HG02840 (cell line): ENCODE measurements around the gene COL4A3.
A peak's percentile ranks its signal among the peaks of the same experiment; 100 is the strongest.

Source experiments
- ATAC-seq: cut with Tn5 transposase; IDR thresholded peaks from one replicate; pipeline ENCODE4 v1.9.1; 2021; ENCODE audit warnings: mild to moderate bottlenecking, moderate library complexity, moderate number of reproducible peaks; ENCODE audit not compliant: unreplicated experiment, low FRiP score

Gene COL4A3

GRCh38 chr2:227163998-227164762 is at the start of gene COL4A3, which contains the start of gene COL4A4:
COL4A3 (plus strand) TSS chr2:227164624; CDS start chr2:227164727, 103 bp downstream.
COL4A4 (minus strand) TSS chr2:227164205; CDS start chr2:227147483, 16,722 bp downstream.
- ATAC-seq: peak; percentile 45

- no peak for ATAC-seq
Observed at GRCh38 chr2:227115761-227116160, 48.7 kb upstream of the COL4A3 start.

- no peak for ATAC-seq
Observed at GRCh38 chr2:227117027-227117426, 47.4 kb upstream of the COL4A3 start.

DNA sequence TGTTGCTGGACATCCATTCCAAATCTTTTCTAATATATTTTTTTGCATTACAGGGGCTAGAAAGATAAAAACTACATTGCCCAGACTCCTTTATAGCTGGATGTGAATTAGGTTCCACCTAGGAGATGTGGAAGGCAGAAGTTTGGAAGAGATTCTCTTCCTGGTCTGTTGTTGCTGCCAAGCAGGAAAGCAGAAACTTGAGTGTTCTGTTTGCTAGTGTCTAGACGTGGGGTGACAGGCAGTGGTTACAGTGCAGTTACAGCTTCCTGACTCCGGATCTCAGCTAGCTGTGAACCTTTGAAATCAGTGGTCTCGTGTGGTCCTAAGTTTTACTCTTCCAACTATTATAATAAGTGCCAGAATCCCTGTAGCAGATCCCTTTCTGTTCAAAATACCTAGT is 46.6 kb upstream of the COL4A3 start:
- ATAC-seq: no peak

GRCh38 chr2:227118353-227118752 is 46.1 kb upstream of the COL4A3 start:
- ATAC-seq: no peak

DNA sequence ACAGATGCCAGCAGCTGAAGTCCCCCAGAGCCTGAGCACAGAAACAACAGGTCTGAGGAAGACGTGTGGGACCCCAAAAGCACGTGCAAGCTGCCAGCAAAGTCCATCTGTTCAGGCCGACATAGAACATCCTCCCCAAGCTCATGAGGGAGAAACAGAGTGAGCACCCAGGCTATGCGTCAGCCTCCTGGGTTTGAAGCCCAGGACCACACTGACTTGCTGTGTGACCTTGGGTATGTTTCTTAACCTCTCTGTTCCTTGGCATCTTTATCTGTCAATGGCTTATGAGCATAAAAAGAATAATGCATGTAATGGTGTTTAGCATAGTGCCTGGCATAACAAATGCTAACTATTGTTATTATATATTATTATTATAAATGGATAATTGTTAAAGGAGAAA is 40.7 kb upstream of the COL4A3 start:
- no peak for ATAC-seq

DNA sequence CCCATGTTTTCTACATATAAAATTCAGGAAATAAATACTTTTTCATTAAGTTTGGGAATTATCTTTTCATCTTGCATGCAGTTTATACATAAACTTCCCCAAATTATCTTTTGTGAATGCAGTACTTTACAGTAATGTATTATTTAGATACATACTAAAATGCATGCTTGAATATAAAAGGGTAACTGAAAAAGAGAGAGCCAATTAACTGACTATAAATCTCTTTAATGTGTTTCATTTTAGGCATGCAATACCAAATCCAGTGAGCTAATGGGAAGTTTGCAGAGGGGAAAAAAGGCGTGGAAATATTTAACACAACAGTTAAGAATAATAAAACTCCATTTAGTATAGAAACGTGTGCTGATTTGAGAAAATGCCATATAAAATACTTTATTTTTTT is 39.6 kb upstream of the COL4A3 start:
- ATAC-seq: no peak

DNA sequence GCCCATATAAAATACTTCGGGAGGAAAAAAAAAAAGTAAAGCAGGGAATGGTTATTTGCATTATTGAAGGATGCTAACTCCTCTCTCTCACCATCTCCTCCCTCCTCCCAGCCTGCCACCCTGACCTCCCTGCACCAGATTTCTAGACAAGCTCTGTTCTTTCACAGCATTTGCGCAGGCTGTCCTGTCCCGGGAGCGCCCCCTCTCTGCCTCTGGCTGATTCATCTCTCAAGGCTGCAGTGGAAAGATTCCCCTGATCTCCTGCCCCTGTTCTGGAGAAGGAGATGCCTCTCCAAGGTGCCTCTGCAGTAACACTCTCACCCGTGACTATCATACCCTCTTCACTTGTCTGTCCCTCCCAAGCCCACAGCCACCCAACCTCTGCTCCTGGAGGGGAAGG is 38.9 kb upstream of the COL4A3 start:
- ATAC-seq: no peak

GRCh38 chr2:227127201-227127600 is 37.2 kb upstream of the COL4A3 start:
- ATAC-seq: no peak

DNA sequence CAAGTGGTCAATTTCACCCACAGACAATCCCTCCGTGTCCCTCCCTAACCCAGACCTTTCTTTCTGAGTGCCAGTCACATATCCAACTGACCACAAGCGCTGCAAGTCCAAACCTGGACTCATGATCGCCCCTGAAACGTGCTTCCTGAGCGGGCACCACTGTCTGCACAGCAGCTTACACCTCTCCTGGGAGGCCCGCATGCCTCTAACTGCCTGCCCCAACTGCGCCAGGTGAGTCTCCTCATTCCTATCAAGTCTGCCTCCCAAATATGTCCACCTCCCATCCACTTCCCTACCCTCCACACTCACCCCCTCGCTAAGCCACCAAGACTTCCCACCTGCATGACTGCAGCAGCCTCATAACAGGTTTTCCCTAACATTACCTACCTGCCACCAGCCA is 33.8 kb upstream of the COL4A3 start:
- no peak for ATAC-seq

GRCh38 chr2:227132986-227133385 is 31.4 kb upstream of the COL4A3 start:
- ATAC-seq: no peak

DNA sequence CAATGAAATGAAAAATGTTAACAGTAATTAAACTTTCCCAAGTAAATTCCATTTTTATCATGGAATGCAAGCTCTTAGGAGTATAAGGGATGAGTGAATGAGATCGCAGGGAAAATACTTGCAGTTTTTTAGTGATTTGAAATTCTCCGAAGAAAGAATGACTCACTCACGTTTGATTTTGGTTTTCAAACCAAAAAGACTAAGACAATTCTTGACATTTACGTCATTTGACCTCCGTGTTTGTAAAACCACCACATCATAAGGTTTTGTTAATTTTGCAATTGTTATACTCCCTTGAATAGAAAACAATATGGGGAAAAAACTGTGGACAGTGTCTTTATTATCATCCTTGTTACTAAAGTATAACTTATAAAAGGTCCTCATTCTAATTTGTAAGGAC is 29.8 kb upstream of the COL4A3 start:
- no peak for ATAC-seq

DNA sequence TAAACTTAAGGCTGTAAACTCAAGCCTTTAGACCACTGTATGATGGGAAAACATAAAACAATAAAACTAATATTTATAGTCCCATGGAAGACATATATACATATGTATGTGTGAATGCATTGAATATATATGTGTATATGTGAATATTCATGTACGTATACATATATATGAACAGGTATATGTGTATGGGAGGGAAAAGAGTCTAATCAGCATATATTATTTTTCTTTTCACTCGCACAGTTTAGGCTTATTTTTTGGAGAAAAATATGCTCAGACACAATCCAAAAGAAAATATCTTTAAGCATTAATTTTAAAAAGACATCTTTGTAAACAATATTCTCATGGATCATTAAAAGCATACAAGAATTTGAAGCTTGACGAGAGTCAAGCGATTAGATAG is 23.1 kb upstream of the COL4A3 start:
- ATAC-seq: no peak

DNA sequence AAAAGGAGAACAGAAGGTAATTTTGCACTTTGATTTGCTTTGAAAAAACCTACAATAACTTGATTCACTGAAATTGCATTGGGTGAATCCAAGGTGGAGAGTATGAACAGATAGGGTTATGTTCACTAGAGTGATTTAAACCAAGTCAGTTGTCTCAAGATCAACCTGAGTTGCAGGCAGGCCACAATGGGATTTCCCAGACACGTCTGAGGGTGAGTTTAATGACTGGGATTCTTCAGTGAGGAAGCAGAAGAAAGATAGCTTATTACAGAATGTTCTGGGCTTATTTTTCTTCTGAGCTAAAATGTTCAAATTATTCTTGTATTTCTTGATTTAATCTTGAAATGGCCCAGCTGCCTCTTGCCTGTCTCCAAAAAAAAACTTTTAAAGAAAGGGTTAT is 20.5 kb upstream of the COL4A3 start:
- ATAC-seq: no peak

- no peak for ATAC-seq
Observed at GRCh38 chr2:227146456-227146855, 18.0 kb upstream of the COL4A3 start.

DNA sequence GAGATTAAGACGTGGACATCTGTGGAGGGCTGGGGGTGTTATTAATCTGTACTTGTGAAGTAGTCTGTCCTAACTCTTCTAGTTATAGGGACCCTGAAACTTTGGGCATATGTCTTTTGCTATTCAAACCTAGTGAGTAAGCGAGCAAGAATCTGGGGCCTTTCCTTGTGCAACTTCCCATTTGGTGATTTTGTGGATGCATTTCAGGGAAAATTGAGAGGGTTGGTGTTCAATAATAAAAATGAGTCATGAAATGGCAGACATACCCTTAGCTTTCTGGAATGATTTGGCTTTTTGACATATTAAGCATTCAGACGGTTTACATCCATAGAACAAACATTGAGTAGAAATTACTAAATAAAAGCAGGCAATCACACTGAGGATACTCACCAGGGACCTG is 17.4 kb upstream of the COL4A3 start:
- no peak for ATAC-seq

- no peak for ATAC-seq
Observed at GRCh38 chr2:227148106-227148505, 16.3 kb upstream of the COL4A3 start.

- no peak for ATAC-seq
Observed at GRCh38 chr2:227150222-227150936, 14.0 kb upstream of the COL4A3 start.

DNA sequence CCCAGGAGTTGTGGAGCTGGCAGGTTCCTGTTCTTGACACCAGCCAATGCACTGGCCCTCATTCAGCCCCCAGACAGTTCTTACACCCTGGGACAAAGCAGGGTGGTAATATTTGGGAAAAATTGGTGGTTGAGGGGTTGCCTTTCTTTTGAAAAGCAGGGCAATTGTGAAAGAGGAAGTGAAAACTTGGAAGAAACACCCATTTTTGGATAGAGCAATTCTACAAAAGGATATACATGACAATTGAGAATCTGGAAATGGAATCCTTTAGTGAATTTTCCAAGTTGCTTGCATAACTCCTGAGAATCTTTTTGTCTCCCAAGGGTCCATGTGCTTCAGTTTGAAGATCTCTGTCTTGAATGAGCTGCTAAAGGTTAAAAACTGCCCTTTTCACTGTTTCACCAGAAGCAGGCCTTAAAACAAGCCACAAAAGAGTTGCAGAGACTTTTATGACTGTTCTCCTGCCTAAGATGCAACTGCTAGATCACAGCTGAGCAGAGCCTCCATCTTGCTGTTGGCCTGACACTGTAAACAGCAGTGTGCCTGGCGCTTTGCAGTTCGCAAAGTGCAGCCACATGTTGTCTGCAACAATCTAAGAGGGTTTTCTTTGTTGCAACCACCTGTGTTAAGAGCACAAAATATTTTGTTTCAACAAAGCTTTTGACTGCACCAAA is 12.2 kb upstream of the COL4A3 start:
- ATAC-seq: no peak

DNA sequence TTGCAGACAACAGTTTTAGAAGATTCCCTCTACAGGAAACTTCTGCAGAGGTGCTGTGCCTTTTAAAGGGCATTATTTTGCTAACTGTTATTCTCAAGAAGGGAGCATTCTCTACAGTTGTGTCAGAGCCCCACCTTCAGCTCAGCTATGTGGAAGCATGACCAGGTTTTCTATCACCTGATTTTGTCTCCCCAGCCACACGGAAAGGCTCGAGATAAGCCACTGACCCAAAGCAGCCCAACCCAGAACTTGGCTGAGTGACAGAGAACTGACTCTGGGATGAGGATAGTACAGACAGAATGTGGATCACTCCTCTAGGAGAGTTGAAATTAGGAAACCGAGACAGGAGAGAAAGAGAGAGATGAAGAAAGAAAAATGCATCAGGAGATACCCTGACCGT is 11.1 kb upstream of the COL4A3 start:
- ATAC-seq: no peak

GRCh38 chr2:227153758-227154486 is 10.5 kb upstream of the COL4A3 start:
- no peak for ATAC-seq
